HG02763 (cell line): ENCODE results near the gene DCTD.

Experiments
- ATAC-seq: cut with Tn5 transposase; IDR thresholded peaks from one replicate; pipeline ENCODE4 v1.9.1; 2021; ENCODE audit warnings: mild to moderate bottlenecking, moderate library complexity; ENCODE audit not compliant: unreplicated experiment

Gene DCTD

GRCh38 chr4:182843808-182844325 is 73.3 kb downstream of the DCTD start:
- ATAC-seq: no peak

DNA sequence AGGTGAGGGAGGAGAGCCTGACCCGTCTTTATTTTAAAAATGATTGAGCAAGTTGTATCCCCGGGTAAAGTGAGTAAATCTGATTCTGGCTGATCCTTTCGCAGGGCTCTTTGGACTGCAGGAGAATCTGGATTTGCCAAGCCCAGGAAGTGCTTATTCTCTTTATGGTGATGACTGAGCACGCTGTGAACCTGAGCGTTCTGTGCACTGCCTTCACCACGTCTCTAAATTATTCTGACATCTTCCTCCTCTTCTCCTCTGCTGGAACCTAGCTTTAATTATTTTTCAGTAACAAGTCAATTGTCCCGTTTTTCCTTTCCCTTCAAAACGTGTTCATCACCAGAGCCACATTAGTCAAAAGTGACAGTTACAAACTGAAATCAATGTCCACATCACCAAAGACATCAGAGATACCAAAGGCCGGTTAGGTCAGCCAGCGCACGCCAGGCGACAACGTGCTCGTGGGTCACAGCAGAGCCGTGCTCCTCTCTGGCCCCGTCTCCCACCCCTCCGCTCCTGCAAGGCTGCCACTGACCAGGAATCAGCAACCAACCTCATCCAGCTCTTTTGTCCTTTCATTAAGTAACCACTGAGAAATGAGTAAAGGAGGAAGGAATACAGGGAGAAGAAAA is 74.3 kb downstream of the DCTD start:
- no peak for ATAC-seq

- no peak for ATAC-seq
These were observed 75.0 kb downstream of the DCTD start for GRCh38 chr4:182842104-182842600.

DNA sequence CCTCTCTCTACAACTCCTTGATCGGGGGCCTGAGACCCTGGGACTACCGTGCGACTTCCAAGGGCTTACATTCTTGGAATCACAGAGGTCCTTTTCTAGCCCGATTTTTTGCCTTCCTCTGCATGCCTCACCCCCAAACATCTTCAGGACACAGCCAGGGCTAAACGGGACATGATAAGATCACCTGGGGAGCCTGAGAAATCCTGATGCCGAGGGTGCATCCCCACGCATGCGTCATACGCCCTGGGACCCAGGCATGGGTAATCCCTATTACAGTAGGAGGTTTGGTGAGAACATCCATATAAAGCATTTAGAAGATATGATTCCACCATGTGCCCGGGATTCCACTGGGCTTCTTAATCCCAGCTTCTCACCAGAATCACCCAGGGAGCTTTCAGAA is 77.1 kb downstream of the DCTD start:
- ATAC-seq: no peak
